SK-N-SH (cell line): ENCODE data around the gene ZDHHC14. TPM values are rescaled to one million over a fixed set of nuclear protein-coding genes. Genes with fewer than 3 reads are reported as not detected.

Source experiments
- CTCF ChIA-PET: fragments of 300-600, 350-600 bp; formaldehyde crosslinking; extraction: SDS; loops from one replicate; lab custom pipeline; 2021; lab: Yijun Ruan, JAX
- POLR2A ChIA-PET: fragments of 350-600 bp; sonication (Branson Sonifier 250); formaldehyde crosslinking; extraction: SDS; loops from one replicate; lab custom pipeline; 2020; ENCODE audit warnings: antibody characterized with exemption, inconsistent platforms; lab: Yijun Ruan, JAX
- DNase-seq: peaks from one replicate; pipeline ENCODE4 v3.0.0; 2012
- H2AFZ ChIP-seq: fragments of 200-600 bp; sonication (generic); 2 replicates; pipeline ENCODE4 v1.8.1; 2016; ENCODE audit warnings: antibody characterized with exemption, mild to moderate bottlenecking, low read depth
- H3F3A ChIP-seq: fragments of 200-600 bp; sonication (generic); replicated peaks from 2 replicates; pipeline ENCODE3; 2016; ENCODE audit warnings: antibody characterized with exemption, mild to moderate bottlenecking; ENCODE audit not compliant: insufficient read depth
- H3K27ac ChIP-seq, 2 experiments: fragments of 200-500 bp in 1 of 2; fragments of 200-600 bp in 1 of 2; sonication (Bioruptor generic) in 1 of 2; sonication (generic), shearing (Covaris generic) in 1 of 2; 2 replicates each; pipeline versions ENCODE4 v1.5.1 to v1.6.1; 2014 to 2016; ENCODE audit warnings: low read depth in 2 of 2, inconsistent platforms in 1 of 2, low read length in 1 of 2, mild to moderate bottlenecking in 1 of 2, mixed read lengths in 1 of 2
- H3K27me3 ChIP-seq: fragments of 200-600 bp; sonication (generic), shearing (Covaris generic); 2 replicates; pipeline ENCODE4 v1.6.1; 2016; ENCODE audit warnings: mixed run types; ENCODE audit not compliant: insufficient read depth
- H3K36me3 ChIP-seq, 2 experiments: fragments of 200-500 bp in 1 of 2; fragments of 200-600 bp in 1 of 2; sonication (Bioruptor generic) in 1 of 2; sonication (generic) in 1 of 2; replicated peaks in 1 of 2; 2 replicates each; pipeline versions ENCODE3 to v1.5.1; 2014 to 2016; ENCODE audit warnings: low read length in 1 of 2, mild to moderate bottlenecking in 1 of 2; ENCODE audit not compliant: insufficient read depth in 2 of 2, control insufficient read depth in 1 of 2
- H3K4me1 ChIP-seq, 2 experiments: fragments of 200-500 bp in 1 of 2; fragments of 200-600 bp in 1 of 2; sonication (Bioruptor generic) in 1 of 2; sonication (generic), shearing (Covaris generic) in 1 of 2; 2 replicates each; pipeline versions ENCODE4 v1.5.1 to v1.6.1; 2014 to 2016; ENCODE audit warnings: low read depth in 1 of 2, low read length in 1 of 2, mixed run types in 1 of 2; ENCODE audit not compliant: insufficient read depth in 2 of 2, control insufficient read depth in 1 of 2
- H3K4me2 ChIP-seq: fragments of 200-600 bp; sonication (generic), shearing (Covaris generic); 2 replicates; pipeline ENCODE4 v1.6.1; 2017; ENCODE audit warnings: mixed run types
- H3K4me3 ChIP-seq, 2 experiments: fragments of 200-500 bp in 1 of 2; fragments of 200-600 bp in 1 of 2; sonication (Bioruptor generic) in 1 of 2; sonication (generic), shearing (Covaris generic) in 1 of 2; 2 replicates each; pipeline versions ENCODE4 v1.5.1 to v1.8.1; 2014 to 2016; ENCODE audit warnings: low read depth in 2 of 2, inconsistent platforms in 1 of 2, low read length in 1 of 2, mild to moderate bottlenecking in 1 of 2, mixed read lengths in 1 of 2, moderate library complexity in 1 of 2
- H3K79me2 ChIP-seq: fragments of 200-600 bp; sonication (generic); 2 replicates; pipeline ENCODE4 v1.8.1; 2017; ENCODE audit warnings: mild to moderate bottlenecking; ENCODE audit not compliant: insufficient read depth
- H3K9ac ChIP-seq: fragments of 200-600 bp; sonication (generic); 2 replicates; pipeline ENCODE4 v1.6.1; 2017; ENCODE audit warnings: mixed run types
- H3K9me2 ChIP-seq: fragments of 200-600 bp; sonication (generic); 2 replicates; pipeline ENCODE4 v1.6.1; 2017; ENCODE audit warnings: mixed run types
- H3K9me3 ChIP-seq: fragments of 200-600 bp; sonication (generic); 2 replicates; pipeline ENCODE4 v1.6.1; 2017; ENCODE audit warnings: mixed run types, mild to moderate bottlenecking, moderate library complexity
- H4K20me1 ChIP-seq: fragments of 200-600 bp; sonication (generic); 2 replicates; pipeline ENCODE4 v1.6.1; 2017; ENCODE audit warnings: mild to moderate bottlenecking, mixed run types; ENCODE audit not compliant: insufficient read depth
- CHD2 ChIP-seq: fragments of 150-350 bp; IDR thresholded peaks from 2 replicates; pipeline ENCODE4 v1.6.1; 2018; ENCODE audit warnings: low read length; ENCODE audit not compliant: partially characterized antibody
- EP300 ChIP-seq, 2 experiments: IDR thresholded peaks; 2 replicates each; pipeline versions ENCODE4 v1.4.0 to v1.6.1; 2012; ENCODE audit warnings: borderline replicate concordance in 1 of 2, low read depth in 1 of 2, low read length in 1 of 2
- EZH2phosphoT487 ChIP-seq: fragments of 200-600 bp; sonication (generic); IDR thresholded peaks from 2 replicates; pipeline ENCODE4 v1.6.1; 2017; ENCODE audit warnings: low read depth, mixed run types, mild to moderate bottlenecking, antibody characterized with exemption, moderate library complexity, borderline replicate concordance
- GABPA ChIP-seq: IDR thresholded peaks from 2 replicates; pipeline ENCODE4 v1.4.0; 2012; ENCODE audit warnings: low read depth, mild to moderate bottlenecking
- JUND ChIP-seq: IDR thresholded peaks from 2 replicates; pipeline ENCODE4 v1.4.0; 2012
- NRF1 ChIP-seq: IDR thresholded peaks from 2 replicates; pipeline ENCODE4 v1.6.1; 2012; ENCODE audit warnings: low read depth, mild to moderate bottlenecking, low read length
- PBX3 ChIP-seq: IDR thresholded peaks from 2 replicates; pipeline ENCODE4; 2012
- POLR2AphosphoS5 ChIP-seq: IDR thresholded peaks from 2 replicates; pipeline ENCODE4 v1.6.1; 2012; ENCODE audit warnings: low read depth, low read length
- REST ChIP-seq: IDR thresholded peaks from 2 replicates; pipeline ENCODE4 v1.6.1; 2012; ENCODE audit warnings: mild to moderate bottlenecking, low read depth, low read length, moderate library complexity
- SMC3 ChIP-seq: IDR thresholded peaks from 2 replicates; pipeline ENCODE4 v1.6.1; 2012; ENCODE audit warnings: low read depth, low read length, improper control_type of control experiment
- TAF1 ChIP-seq: IDR thresholded peaks from 2 replicates; pipeline ENCODE4 v1.6.1; 2012; ENCODE audit warnings: low read depth, mild to moderate bottlenecking, low read length, moderate library complexity, borderline replicate concordance
- TCF12 ChIP-seq: IDR thresholded peaks from 2 replicates; pipeline ENCODE4 v1.4.0; 2012
- TEAD4 ChIP-seq: IDR thresholded peaks from 2 replicates; pipeline ENCODE4 v1.4.0; 2012; ENCODE audit warnings: mild to moderate bottlenecking, borderline replicate concordance; ENCODE audit not compliant: insufficient read depth
- USF1 ChIP-seq: IDR thresholded peaks from 2 replicates; pipeline ENCODE4 v1.4.0; 2012; ENCODE audit warnings: low read depth, borderline replicate concordance
- USF2 ChIP-seq: fragments of 150-350 bp; IDR thresholded peaks from 2 replicates; pipeline ENCODE4 v1.6.1; 2017; ENCODE audit warnings: antibody characterized with exemption, low read length, low read depth, borderline replicate concordance
- YY1 ChIP-seq: IDR thresholded peaks from 2 replicates; pipeline ENCODE4 v1.4.0; 2012; ENCODE audit warnings: low read depth, mild to moderate bottlenecking
- WGBS: methylation state at CpG from one replicate; pipeline ENCODE4 v1.1.6; 2017; ENCODE audit warnings: low lambda C conversion rate; 5-methylcytosine and 5-hydroxymethylcytosine counted together
- polyA plus RNA-seq, 3 experiments: library from polyadenylated mRNA; depleted of rRNA; stranded (reverse); fragments of >200 nt; gene quantifications; 2 replicates each; pipeline ENCODE4 v1.2.3, GENCODE V29; 2012
- TF ChIP-seq, protein P1 (sequence below): IDR thresholded peaks from 2 replicates; pipeline ENCODE4 v1.4.0; 2012; ENCODE audit warnings: low read depth, borderline replicate concordance
- TF ChIP-seq, protein P2 (sequence below): fragments of 150-350 bp; IDR thresholded peaks from 2 replicates; pipeline ENCODE4 v1.6.1; 2016; ENCODE audit warnings: mild to moderate bottlenecking, low read depth, low read length

ZDHHC14 gene
- polyA plus RNA-seq, 1 of the 3 experiments (the other 2 are of a cell fraction) = 5.4 TPM

DNA sequence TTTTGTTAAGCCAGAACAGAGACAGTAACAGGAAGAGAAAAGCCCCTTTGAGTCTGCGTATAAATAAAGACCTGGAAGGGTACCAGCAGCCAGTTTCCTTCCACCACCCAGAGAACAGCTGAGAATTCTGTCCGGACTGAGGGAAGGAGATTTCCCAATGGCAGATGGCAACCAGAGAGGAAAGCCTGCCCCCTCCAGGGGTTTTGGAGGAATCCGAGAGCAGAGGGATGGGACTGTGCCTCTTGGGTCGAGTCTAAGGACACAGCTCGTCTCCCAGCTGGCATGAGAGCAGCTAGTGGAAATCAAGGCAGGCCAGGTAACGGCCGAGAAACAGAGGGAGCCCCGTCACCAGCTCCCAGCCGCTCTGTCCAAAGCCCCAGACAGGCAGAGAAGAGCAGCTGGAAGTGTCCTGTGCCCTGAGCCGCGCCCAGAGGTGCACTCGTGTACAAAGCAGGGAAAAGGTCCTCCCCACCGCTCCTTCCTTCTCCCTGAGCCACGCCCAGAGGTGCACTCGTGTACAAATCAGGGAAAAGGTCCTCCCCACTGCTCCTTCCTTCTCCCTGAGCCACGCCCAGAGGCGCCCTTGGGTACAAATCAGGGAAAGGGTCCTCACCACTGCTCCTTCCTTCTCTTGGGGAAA, 308.1 kb downstream of the ZDHHC14 start:
- Histone ChIP-seq H3K79me2 (no peaks in the 10 kb centered on the region), H3K4me2 (no peak overlapping the region)
- POLR2A ChIA-PET = no interaction called here

GRCh38 chr6:157689875-157690274, 308.9 kb downstream of the ZDHHC14 start:
- WGBS = 55% methylated on average over 4 of the region's 7 CpGs
- no peak for DNase-seq
- no peaks in the 10 kb centered on the region for H3K79me2 ChIP-seq
- no peak overlapping the region for H2AFZ ChIP-seq
- no peak overlapping the region for H3K9ac ChIP-seq
- ChIA-PET CTCF (no interaction called here), POLR2A (no interaction called here)
- H3K36me3 ChIP-seq = no peaks in the 10 kb centered on the region
- H3K4me1 ChIP-seq = no peaks in the 10 kb centered on the region; a peak in 1 of 4 replicates
- H3K4me2 ChIP-seq = no peak overlapping the region
- H3K9me3 ChIP-seq = no peaks in the 10 kb centered on the region
- H3K27ac ChIP-seq = no peak overlapping the region
- no peaks in the 10 kb centered on the region; the same call in 1 of the 2 replicates for H3K27me3 ChIP-seq
- H3K9me2 ChIP-seq = no peaks in the 10 kb centered on the region
- H3F3A ChIP-seq = no peaks in the 10 kb centered on the region
- H3K4me3 ChIP-seq = no peak overlapping the region
- H4K20me1 ChIP-seq = no peaks in the 10 kb centered on the region
- TF ChIP-seq EP300 (IDR thresholded peaks at IDR 0.05; ENCODE audit: borderline replicate concordance in 1 of 2, low read depth in 1 of 2, low read length in 1 of 2) = no peak
- no peak for TF ChIP-seq TEAD4
- no peak for TF ChIP-seq REST
- TF ChIP-seq SMC3 = no peak
- TF ChIP-seq CHD2 = no peak
- TF ChIP-seq POLR2AphosphoS5 = no peak
- TF ChIP-seq, protein P1, sequence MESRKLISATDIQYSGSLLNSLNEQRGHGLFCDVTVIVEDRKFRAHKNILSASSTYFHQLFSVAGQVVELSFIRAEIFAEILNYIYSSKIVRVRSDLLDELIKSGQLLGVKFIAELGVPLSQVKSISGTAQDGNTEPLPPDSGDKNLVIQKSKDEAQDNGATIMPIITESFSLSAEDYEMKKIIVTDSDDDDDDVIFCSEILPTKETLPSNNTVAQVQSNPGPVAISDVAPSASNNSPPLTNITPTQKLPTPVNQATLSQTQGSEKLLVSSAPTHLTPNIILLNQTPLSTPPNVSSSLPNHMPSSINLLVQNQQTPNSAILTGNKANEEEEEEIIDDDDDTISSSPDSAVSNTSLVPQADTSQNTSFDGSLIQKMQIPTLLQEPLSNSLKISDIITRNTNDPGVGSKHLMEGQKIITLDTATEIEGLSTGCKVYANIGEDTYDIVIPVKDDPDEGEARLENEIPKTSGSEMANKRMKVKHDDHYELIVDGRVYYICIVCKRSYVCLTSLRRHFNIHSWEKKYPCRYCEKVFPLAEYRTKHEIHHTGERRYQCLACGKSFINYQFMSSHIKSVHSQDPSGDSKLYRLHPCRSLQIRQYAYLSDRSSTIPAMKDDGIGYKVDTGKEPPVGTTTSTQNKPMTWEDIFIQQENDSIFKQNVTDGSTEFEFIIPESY = no peak
- TF ChIP-seq GABPA = no peak
- TF ChIP-seq YY1 = no peak
- no peak for TF ChIP-seq PBX3
- no peak for TF ChIP-seq USF1
- TF ChIP-seq, protein P2, sequence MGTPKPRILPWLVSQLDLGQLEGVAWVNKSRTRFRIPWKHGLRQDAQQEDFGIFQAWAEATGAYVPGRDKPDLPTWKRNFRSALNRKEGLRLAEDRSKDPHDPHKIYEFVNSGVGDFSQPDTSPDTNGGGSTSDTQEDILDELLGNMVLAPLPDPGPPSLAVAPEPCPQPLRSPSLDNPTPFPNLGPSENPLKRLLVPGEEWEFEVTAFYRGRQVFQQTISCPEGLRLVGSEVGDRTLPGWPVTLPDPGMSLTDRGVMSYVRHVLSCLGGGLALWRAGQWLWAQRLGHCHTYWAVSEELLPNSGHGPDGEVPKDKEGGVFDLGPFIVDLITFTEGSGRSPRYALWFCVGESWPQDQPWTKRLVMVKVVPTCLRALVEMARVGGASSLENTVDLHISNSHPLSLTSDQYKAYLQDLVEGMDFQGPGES = no peak

More for the DNA sequence above, 308.1 kb downstream of the ZDHHC14 start:
- Histone ChIP-seq H3F3A (no peaks in the 10 kb centered on the region), H3K9me3 (no peaks in the 10 kb centered on the region), H4K20me1 (no peaks in the 10 kb centered on the region), H3K4me3 (no peak overlapping the region), H3K4me1 (no peaks in the 10 kb centered on the region; a peak in 1 of 4 replicates), H2AFZ (no peak overlapping the region), H3K27me3 (no peaks in the 10 kb centered on the region; the same call in 1 of the 2 replicates), H3K27ac (no peak overlapping the region), H3K9me2 (no peaks in the 10 kb centered on the region), H3K36me3 (no peaks in the 10 kb centered on the region), H3K9ac (no peak overlapping the region)
- no peak for DNase-seq
- CTCF ChIA-PET = interaction anchor here (0.9 to 1.7 kb wide), 3 partner anchors 21 to 68 kb away, joined by 3 to 6 read pairs (median 4); no protein-coding TSS in a partner anchor
- TF ChIP-seq TAF1 (no peak), JUND (no peak), NRF1 (no peak), TCF12 (no peak), USF2 (no peak), EZH2phosphoT487 (no peak), TEAD4 (no peak)
- WGBS = 65% methylated on average over 13 of the region's 17 CpGs
